NCI-H1105 (cell line): ENCODE data around the gene PHF20.
"Not testable (repeated sequence)": the region's sequence is repeated elsewhere in the genome, so short reads cannot be mapped to it uniquely, and the experiment has no call there.

ENCODE experiments used
- DNase-seq: peaks from one replicate; lab custom pipeline; 2025; lab: John Stamatoyannopoulos, UW

The PHF20 gene

DNA sequence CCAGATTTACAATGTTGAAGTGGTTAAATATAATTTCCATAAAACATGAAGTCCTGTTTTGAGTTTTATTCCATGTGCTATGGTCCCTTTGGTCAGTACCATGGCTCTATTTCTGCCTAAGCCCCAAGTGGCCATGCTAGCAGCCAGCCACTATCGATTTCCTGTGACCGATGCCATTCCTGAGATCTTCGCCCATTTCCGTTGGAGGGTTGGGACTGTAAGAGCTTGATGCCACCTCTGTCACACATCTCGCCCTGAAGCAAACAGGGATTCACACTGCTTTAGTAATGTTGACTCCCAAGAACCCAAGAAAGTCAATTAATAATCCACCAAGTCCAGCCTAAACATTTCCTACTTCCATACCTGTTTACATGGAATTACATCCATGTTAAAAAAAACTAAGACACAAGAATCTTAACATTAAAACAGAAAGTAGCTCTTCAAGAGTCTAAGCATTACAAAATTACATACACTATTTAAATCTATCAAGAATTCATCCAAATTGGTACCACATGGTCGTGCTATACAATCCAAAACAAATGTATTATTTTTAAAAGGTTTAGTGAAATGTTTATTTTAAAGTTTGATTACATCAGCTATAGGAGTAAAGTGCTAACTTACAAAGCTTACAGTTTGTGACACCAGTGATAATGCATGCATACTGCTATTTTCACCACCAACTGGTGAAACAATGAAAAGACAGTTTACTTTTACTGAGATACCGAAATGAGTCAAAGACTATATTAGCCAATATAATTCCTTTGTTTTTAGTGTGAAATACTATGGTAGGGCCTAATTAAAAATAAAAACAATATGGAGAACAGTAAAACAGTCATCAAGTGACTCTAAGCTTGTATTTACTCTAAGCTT, 32.3 kb upstream of the PHF20 start:
- no peak for DNase-seq

- peak; percentile 100 for DNase-seq
Measured at GRCh38 chr20:35741892-35742740, 29.7 kb upstream of the PHF20 start, which contains the start of gene RBM39. Gene RBM39 (minus strand): TSS chr20:35742260. CDS start chr20:35740874, 1,386 bp downstream.

DNA sequence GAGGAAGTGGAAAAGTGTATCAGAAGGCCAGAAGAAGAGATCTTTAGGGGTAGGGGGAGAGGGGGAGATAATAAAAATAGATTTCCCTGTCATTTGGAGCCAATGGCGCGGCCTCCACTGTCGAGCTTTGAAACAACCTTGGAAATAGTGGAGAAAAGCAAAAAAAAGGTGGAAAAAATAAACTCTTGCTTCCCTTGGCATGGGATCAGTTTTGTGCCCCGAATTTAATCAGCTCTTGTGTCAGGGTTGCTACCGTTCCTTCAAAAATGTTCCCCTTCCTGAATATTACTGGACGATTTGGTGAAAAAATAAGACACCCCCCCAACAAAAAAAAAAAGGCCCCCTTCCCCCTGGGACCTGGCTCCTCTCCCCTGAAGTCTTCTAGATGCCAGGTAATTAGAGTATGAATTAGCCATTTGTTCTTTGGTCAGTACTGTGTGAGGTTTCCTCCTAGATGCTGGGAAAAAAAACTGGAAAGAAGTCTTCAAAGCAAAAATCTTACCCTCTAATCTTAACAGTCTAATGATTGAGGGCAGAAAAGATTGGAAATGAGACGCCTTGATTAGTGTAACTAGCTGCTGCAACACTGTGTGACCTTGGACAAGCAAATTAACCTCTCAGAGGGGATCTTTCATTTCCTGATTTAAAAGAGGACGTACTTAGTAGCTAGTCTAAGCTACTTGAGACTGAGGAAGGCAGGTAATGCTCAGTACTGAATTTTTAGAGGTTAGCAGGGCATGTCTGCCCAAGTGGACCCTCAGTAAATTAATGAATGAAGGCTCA, 28.9 kb upstream of the PHF20 start:
- no peak for DNase-seq

- no peak for DNase-seq
Measured at GRCh38 chr20:35743693-35744491, 27.9 kb upstream of the PHF20 start.

- not testable (repeated sequence) for DNase-seq
Measured at GRCh38 chr20:35744492-35744841, 27.3 kb upstream of the PHF20 start.

DNA sequence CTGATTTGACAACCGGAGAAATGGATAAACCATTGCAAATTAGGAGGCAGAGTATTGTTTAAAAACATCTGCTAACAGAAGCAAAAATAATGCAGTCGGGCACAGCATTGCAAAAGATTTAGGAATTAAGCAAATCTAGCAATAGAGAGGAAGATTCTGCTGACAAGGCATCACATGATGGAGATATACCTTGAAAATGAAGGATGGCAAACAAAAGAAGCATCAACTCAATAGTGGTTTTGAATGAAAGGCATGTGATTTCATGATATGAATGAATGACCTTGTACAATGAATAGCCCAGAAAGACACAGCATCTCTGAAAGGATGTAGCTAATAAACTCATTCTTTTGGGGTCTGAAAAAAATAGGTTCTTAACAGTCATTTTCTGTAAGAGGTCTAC, 21.2 kb upstream of the PHF20 start:
- no peak for DNase-seq

GRCh38 chr20:35756404-35756803, 15.4 kb upstream of the PHF20 start:
- no peak for DNase-seq

GRCh38 chr20:35757098-35757705, 14.6 kb upstream of the PHF20 start:
- no peak for DNase-seq

DNA sequence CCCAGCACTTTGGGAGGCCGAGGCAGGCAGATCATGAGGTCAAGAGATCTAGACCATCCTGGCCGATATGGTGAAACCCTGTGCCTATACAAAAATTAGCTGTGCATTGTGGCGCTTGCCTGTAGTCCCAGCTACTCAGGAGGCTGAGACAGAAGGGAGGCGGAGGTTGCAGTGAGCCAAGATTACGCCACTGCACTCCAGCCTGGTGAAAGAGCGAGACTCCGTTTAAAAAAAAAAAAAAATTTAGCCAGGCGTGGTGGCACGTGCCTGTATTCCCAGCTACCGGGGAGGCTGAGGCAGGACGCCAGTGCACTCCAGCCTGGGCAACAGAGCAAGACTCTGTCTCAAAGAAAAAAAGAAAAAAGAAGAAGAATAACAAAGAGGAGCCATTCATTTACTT, 10.3 kb upstream of the PHF20 start:
- not testable (repeated sequence) for DNase-seq

DNA sequence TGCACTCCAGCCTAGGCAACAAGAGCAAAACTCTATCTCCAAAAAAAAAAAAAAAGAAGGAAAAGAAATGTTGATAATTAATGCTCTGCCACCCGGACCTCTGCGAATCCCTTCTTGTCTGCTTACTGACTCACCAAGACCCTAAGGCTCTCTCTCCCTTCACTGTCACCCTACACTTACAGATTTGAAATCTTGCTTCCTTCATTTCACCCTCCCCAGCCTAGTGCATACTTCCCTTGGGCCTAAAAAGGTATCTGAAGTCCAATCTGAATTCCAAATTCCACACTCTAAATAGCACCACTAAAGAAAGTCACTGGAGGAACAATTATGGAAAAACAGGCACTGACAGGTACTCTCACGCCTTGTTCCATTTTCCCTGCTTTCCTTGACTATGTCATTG, 9.4 kb upstream of the PHF20 start:
- DNase-seq: no peak

GRCh38 chr20:35764936-35765335, 6.9 kb upstream of the PHF20 start:
- not testable (repeated sequence) for DNase-seq

DNA sequence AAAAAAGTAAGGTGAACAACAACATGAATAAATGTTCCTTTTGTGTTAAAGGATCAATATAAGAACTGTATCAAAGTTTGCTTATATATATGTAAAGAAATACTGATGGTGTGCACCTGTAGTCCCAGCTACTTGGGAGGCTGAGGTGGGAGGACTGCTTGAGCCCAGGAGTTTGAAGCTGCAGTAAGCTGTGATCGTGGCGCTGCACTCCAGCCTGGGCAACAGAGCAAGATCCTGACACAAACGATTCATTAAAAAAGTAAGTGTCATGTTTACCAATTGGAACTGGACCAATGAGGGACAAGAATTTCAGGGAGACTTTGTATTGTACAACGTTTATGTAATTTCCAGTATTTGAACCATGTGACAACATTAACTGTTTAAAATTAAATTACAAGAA, 5.0 kb upstream of the PHF20 start:
- DNase-seq: no peak

DNA sequence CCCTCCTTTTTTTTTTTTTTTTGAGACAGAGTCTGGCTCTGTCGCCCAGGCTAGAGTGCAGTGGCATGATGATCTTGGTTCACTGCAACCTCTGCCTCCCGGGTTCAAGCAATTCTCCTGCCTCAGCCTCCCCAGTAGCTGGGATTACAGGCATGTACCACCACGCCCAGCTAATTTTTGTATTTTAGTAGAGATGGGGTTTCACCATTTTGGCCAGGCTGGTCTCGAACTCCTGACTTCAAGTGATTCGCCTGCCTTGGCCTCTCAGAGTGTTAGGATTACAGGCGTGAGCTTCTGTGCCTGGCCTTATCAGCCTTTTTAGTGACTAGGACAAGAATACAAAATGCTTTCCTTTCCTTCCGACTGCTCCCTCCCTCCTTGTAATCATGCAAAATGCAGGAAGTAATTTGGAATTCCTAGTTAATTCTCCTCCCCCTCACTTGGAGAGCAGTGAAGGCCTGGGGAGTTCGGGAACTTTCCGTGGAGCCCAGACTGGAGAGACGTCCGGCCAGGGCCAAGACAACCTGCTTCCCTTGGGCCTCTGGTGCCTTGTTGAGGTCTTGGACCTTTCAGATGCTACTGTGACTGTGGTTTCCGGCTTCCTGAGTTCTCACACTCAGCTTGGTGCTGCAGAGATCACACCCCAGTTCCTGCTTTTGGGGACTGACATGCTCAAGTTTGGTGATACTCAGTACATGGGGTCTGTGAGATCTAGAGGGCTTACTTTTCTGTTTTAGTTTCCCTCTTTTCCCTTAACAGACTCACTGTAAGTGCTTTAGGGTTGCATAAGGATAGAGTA, 3.9 kb upstream of the PHF20 start:
- DNase-seq: no peak

DNA sequence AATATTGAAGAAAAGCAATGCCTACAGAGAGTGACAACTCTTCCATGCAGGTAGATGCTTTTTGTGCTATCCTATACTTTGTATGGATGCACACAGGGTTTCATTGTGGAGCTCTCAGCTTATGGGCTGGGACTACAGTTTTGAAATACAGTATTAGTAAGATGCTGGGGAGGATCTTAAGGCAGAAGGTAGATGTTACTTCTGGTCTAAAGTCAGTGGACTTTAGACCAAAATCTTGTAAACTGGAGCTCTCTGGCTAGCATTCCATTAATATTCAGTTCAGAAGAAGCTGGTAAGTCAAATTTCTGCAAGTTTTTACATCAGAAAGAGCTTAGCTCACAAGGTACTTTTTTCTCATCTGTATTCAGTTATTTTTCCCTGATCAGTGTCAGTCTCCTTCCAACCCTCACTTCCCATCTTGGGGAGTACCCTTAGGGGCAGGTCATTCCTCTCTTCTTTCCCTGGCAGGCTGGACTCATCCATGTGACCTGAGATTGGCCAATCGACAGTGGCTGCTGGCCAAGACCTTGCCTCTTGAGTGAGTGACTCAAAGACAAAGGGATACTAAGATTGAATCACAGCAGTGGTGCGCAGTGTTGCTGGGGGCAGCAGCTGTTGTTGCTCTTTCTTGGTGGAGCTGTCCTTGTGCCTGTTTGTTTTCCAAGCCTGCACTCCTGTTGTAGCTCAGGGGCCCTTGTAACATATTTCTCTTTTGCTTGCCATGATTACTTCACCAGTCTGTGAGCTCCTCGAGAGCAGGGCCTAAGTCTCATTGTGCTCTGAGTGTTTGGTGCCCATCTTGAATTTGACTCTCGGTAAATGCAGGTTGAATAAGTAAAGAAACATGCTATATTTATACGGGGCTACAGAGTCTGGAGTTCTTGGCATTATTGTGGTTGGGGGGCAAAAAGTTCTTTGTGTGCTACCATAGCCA, 2.8 kb upstream of the PHF20 start:
- peak; percentile 6 for DNase-seq

DNA sequence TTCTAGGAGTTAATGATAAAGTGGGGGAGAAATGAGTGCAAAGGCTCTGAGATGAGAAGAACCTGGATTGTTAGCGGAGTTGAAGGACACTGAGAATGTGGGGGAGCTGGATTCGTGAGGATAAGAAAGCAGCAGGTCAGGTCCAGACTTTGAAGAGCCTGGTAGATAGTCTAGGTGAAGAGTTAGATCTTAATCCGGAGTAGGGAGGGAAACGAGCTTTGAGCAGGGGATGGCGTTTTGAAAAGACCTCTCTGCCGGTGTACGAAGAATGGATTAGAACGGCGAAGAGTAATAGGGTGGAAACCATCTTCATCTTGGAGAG, 487 bp upstream of the PHF20 start:
- DNase-seq: no peak

DNA sequence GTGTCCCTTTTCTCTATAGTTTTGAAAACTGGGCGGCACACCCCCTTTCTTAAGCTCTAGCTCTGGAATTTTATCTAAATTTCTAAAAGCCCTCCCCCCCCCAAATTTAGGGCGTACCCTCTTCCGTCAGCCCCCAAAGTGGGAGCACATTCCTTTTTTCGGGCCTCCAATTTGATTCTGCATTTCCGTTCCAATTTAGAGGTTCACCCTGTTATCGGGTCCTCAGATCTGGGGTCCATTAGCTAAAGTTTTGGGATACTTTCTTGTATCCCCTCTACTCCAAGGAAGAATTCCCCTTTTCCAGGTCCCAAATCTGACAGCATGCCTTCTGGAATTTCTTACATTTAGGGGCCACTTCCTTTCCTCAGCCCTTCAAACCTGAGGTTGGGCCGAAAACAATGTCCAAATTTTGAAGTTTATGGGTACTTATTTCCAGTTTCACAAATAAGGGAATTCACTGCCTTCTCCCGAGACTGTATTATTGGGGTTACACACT, 796 bp downstream of the PHF20 start:
- no peak for DNase-seq

- DNase-seq: no peak
Measured at GRCh38 chr20:35773154-35773751, 1.4 kb downstream of the PHF20 start.

- DNase-seq: no peak
Measured at GRCh38 chr20:35774391-35774790, 2.6 kb downstream of the PHF20 start.
